GM19468 (cell line): ENCODE measurements around the gene TTC33.
"Not testable (repeated sequence)": the region's sequence is repeated elsewhere in the genome, so short reads cannot be mapped to it uniquely, and the experiment has no call there.

Experiments
- ATAC-seq: cut with Tn5 transposase; IDR thresholded peaks from one replicate; pipeline ENCODE4 v1.9.1; 2021; ENCODE audit warnings: mild to moderate bottlenecking, moderate library complexity, moderate number of reproducible peaks; ENCODE audit not compliant: unreplicated experiment; ENCODE audit errors: extremely low read depth

TTC33 gene

DNA sequence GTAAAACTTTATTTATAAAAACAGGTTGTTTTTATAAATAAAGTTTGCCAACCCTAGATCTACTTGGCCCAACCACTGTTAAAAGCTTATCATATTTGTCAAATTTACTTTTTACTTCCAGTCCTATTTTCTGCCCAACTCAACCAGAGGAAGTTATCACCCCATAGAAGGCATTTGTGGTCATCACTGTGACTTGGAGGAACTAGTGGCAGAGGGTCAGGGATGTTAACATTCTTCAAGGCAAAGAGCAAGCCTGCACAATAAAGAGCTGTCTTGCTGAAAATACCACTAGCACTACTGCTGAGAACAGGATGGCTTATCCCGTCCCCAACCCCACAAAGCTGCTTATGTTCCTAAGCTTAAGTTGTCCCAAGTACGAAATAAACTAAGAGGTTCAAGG, 22.3 kb downstream of the TTC33 start:
- no peak for ATAC-seq

DNA sequence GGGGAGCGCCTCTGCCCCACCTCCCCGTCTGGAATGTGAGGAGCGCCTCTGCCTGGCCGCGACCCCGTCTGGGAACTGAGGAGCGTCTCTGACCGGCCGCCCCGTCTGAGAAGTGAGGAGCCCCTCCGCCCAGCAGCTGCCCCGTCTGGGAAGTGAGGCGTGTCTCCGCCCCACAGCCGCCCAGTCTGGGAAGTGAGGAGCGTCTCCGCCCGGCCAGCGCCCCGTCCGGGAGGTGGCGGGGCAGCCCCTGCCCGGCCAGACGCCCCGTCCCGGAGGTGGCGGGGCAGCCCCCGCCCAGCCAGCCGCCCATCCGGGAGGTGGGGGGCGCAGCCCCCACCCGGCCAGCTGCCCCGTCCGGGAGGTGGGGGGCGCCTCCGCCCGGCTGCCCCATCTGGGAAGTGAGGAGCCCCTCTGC, 33.3 kb downstream of the TTC33 start:
- ATAC-seq, result not testable (repeated sequence)

DNA sequence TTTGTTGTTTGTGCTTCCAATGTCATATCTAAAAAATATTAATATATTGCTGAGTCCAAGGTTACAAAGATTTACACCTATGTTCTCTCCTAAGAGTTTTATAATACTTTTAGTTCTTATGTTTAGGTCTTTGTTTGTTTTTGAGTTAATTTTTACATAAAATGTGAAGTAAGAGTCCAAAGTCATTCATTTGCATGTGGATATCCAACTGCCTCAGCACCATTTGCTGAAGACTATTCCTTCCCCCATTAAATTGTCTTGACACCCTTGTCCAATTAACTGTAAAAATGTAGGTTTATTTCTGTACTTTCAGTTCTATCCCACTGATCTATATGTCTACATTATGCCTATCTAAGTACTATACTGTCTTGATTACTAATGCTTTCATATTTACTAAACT, 35.7 kb downstream of the TTC33 start:
- no peak for ATAC-seq

DNA sequence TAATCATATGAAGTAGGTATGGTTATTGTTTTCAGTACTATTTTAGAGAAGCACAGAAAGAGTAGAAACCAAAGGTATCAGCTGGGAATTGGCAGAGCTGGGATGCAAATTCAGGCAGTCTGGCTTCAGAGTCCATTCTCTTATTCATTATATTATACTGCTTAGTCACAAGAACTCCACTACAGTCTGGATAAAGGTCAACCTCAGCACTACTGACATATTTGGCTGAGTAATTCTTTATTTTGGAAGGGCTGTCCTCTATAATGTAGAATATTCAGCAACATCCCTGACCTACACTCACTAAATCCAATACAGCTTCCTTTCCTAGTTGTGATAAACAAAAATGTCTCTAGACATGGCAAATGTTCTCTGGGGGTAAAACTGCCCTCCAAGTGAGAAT, 38.5 kb downstream of the TTC33 start:
- ATAC-seq, result no peak

DNA sequence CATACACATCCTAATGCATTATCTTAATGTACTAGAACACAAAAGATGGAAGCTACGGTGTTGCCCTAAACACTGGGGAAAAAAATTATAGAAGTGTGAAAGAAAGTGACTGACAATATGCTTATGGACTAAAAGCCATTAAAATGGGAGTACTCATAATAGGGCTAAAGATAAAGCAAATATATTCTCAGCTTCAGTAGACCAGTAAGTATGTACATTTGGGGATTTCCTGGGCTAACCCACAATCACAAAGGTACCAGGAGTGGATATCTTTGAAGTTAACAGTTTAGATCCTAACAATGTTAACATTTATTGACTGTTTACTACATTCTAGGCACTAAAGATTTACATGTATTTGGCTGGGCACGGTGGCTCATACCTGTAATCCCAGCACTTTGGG, 39.2 kb downstream of the TTC33 start:
- no peak for ATAC-seq

DNA sequence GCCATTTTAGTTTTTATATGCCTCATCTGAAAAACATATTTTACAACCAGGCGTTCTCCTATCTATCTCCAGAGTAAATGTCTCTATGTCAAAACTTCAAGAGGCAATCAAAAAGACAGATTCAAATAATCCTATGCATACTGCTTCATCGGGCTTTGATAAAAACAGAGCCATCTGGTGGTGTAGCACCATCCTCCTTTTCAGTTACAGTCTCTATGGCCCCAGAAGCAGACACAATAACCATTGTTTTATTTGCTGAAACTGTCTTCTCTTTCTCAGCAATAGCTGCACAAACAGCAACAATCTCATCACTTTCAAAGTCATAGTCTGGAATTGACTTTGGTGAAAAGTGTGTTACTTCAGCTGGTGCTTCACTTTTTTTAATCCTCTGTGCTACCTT, 39.8 kb downstream of the TTC33 start:
- no peak for ATAC-seq

- no peak for ATAC-seq
Observed at GRCh38 chr5:40714001-40714400, 41.8 kb downstream of the TTC33 start.

GRCh38 chr5:40710575-40710974, 45.2 kb downstream of the TTC33 start:
- ATAC-seq, result not testable (repeated sequence)

GRCh38 chr5:40705484-40705883, 50.3 kb downstream of the TTC33 start:
- ATAC-seq, result not testable (repeated sequence)

GRCh38 chr5:40702027-40702426, 53.7 kb downstream of the TTC33 start:
- ATAC-seq, result not testable (repeated sequence)

GRCh38 chr5:40700116-40700782, 55.5 kb downstream of the TTC33 start:
- no peak for ATAC-seq

- no peak for ATAC-seq
Observed at GRCh38 chr5:40694433-40694832, 61.3 kb downstream of the TTC33 start.

DNA sequence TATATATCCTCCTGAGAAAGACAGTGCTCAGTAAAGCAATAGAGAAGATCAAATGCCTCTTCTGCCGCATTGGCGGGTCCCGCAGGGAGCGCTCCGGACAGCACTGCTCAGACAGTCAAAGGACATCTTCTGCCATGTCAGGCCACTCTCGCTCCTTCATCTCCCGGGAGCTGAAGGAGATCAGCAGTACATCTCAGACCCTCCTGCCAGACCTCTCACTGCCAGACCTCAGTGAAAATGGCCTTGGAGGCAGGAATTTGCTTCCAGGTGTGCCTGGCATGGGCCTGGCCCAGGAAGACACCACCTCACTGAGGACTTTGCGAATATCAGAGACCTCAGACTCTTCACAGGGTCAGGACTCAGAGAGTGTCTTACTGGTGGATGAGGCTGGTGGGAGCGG, 63.9 kb downstream of the TTC33 start:
- no peak for ATAC-seq

- ATAC-seq, result no peak
Observed at GRCh38 chr5:40690267-40690666, 65.5 kb downstream of the TTC33 start.

DNA sequence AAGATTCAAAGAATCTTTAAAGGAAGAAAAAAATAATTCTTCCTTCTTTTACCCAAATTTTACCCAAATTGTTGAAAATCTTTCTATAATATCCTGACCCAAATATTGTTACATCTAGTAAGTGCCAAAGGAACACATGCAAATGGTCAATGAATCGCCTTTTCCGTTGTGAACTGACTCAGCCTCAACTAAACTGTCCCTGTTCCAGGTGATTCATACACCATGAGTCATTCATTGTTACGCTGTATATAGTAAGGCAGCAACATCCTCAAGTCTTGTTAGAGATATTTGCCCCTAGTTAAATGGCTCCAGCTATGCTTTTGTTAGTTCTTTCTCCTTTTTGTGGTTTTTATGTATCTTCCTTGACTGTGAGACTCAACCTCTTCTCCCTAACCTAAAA, 66.3 kb downstream of the TTC33 start:
- no peak for ATAC-seq

DNA sequence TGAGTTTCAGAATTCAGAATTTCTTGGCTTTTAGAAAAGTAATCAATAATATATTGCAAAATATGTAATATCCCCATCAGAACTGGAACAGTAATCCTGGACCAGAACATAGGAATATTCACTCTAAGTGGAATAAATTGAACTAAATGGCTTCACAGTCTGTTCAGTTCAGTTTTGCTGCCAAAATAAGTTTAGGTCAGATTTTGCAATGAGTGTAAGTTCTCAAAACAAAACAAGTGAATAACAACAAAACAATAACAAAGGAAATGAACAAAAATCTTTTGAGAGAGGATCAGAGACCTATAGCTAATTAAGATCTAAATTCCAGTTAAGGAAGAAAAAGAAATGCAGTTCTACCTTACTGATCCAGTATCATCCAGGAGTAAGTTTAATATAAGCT, 66.8 kb downstream of the TTC33 start:
- ATAC-seq, result no peak

DNA sequence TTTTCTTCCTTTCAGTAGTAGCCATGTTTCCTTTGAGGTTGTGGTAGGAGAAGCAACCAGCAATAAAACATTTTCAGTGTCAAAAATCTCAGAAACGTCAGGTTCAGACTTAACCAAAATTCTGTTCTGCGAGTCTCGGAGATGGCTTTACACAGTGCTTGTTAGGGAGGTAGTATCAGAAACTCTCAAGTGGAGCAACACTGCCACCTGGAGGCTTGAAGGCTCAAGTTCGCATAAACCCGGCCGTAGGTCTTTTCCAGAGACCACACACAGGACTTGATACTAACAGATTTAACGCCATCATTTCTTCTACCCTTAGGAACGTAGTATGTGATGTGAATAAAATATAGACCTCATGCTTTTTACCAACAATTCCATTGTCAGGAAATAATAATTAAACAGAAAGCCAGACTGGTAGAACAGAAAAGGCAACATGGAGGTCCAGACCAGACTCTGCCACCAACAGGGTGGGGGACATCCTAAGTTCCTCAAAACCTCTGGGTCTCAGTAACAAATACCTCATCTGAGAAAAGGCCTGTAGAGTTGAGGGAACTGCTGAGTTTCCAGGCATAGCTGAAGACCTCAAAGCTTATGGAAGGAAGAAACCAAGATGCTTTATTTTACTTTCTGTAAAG, 67.5 kb downstream of the TTC33 start:
- ATAC-seq, result peak; percentile 69

- ATAC-seq, result no peak
Observed at GRCh38 chr5:40687321-40687720, 68.4 kb downstream of the TTC33 start.

DNA sequence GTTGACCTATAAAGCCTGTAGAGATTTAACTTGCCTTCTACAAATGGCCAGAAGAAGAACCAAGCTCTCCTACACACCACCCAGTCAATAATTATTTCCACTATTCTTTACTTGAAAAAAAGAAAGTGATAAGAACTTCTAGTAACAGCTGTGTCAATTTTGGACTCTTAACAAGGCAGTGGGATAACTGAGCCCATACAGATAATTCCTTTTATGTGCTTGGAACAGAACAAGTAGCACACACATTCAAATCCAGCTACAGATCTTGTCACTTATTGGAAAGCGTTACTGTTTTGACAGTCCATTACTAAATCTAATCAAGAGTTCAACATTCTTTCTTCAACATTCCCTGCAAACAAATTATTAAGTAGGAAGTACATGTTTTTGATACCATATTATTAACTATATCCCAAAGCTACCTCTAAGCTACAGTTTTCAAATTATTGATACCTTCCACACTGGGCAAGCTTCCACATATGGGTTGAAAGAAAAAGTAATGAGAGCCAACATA, 69.7 kb downstream of the TTC33 start:
- no peak for ATAC-seq

- ATAC-seq, result no peak
Observed at GRCh38 chr5:40685193-40685592, 70.6 kb downstream of the TTC33 start.

GRCh38 chr5:40683305-40683704, 72.5 kb downstream of the TTC33 start:
- no peak for ATAC-seq
